SU-DHL-6 (cell line): ENCODE data around the gene TOMM34.

Source experiments
- EZH2phosphoT487 ChIP-seq: fragments of 200-600 bp; sonication (generic), shearing (Covaris generic); conservative IDR thresholded peaks from 2 replicates; pipeline ENCODE4 v1.6.1; 2018; ENCODE audit warnings: mild to moderate bottlenecking, antibody characterized with exemption, low read length, moderate library complexity, mixed read lengths
- TF ChIP-seq, protein P1 (sequence below): fragments of 200-600 bp; sonication (generic); IDR thresholded peaks from one replicate; pipeline ENCODE4 v1.5.1; 2017; ENCODE audit warnings: antibody characterized with exemption, mild to moderate bottlenecking, low read length, moderate library complexity; ENCODE audit not compliant: insufficient read depth, poor library complexity, severe bottlenecking

DNA sequence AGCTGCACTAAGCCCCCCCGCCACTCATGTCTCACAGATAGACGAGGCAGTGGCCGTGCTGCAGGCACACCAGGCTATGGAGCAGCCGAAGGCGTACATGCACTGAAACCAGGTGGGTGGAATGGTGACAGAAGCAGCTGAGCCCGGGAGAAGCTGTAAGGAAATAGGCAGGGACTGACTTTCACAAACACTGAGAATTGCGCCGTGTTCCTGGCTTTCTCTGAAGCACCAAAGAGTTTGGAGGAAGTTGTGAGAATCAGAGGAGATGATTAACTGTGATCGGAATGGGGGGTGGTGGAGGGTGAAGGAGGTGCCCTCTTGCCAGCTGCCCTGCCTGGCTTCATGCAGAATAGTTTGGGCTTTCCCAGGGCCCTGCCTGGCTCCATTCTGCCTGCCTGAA lies 21.6 kb downstream of the TOMM34 start:
- TF ChIP-seq, protein P1, sequence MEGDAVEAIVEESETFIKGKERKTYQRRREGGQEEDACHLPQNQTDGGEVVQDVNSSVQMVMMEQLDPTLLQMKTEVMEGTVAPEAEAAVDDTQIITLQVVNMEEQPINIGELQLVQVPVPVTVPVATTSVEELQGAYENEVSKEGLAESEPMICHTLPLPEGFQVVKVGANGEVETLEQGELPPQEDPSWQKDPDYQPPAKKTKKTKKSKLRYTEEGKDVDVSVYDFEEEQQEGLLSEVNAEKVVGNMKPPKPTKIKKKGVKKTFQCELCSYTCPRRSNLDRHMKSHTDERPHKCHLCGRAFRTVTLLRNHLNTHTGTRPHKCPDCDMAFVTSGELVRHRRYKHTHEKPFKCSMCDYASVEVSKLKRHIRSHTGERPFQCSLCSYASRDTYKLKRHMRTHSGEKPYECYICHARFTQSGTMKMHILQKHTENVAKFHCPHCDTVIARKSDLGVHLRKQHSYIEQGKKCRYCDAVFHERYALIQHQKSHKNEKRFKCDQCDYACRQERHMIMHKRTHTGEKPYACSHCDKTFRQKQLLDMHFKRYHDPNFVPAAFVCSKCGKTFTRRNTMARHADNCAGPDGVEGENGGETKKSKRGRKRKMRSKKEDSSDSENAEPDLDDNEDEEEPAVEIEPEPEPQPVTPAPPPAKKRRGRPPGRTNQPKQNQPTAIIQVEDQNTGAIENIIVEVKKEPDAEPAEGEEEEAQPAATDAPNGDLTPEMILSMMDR, result no peak
- TF ChIP-seq EZH2phosphoT487, result no peak
